H9 (cell line): ENCODE data around the gene RPS19. TPM values are rescaled to one million over a fixed set of nuclear protein-coding genes. Genes with fewer than 3 reads are reported as not detected.

Source experiments
- DNase-seq: peaks from one replicate; pipeline ENCODE4 v3.0.0-alpha.2; 2017
- H2AFZ ChIP-seq: one replicate; pipeline ENCODE4 v1.6.1; 2013; ENCODE audit warnings: mild to moderate bottlenecking, low read length, control low read depth, moderate library complexity
- H2AK5ac ChIP-seq: 2 replicates; pipeline ENCODE4 v1.6.1; 2013; ENCODE audit warnings: low read length, control low read depth, mixed read lengths; ENCODE audit not compliant: insufficient read length
- H2BK120ac ChIP-seq: one replicate; pipeline ENCODE4 v1.6.1; 2013; ENCODE audit warnings: low read depth, mild to moderate bottlenecking, low read length, control low read depth, inconsistent platforms; ENCODE audit not compliant: poor library complexity, severe bottlenecking
- H2BK12ac ChIP-seq: 2 replicates; pipeline ENCODE4 v1.6.1; 2013; ENCODE audit warnings: low read length, control low read depth, mixed read lengths, low read depth; ENCODE audit not compliant: insufficient read length
- H2BK15ac ChIP-seq: 2 replicates; pipeline ENCODE4 v1.6.1; 2013; ENCODE audit warnings: low read depth, low read length, control low read depth
- H2BK20ac ChIP-seq: one replicate; pipeline ENCODE4 v1.6.1; 2013; ENCODE audit warnings: low read depth, mild to moderate bottlenecking, low read length, control low read depth, inconsistent platforms; ENCODE audit not compliant: poor library complexity, severe bottlenecking
- H2BK5ac ChIP-seq: 2 replicates; pipeline ENCODE4 v1.6.1; 2013; ENCODE audit warnings: low read length, control low read depth, mixed read lengths; ENCODE audit not compliant: insufficient read length
- H3K14ac ChIP-seq: 2 replicates; pipeline ENCODE4 v1.6.1; 2013; ENCODE audit warnings: low read length, control low read depth; ENCODE audit not compliant: insufficient read depth
- H3K18ac ChIP-seq: 2 replicates; pipeline ENCODE4 v1.6.1; 2013; ENCODE audit warnings: low read depth, mild to moderate bottlenecking, mixed read lengths, low read length, control low read depth; ENCODE audit not compliant: insufficient read length
- H3K23ac ChIP-seq: 2 replicates; pipeline ENCODE4 v1.6.1; 2013; ENCODE audit warnings: low read length, control low read depth, mixed read lengths, low read depth; ENCODE audit not compliant: insufficient read length
- H3K23me2 ChIP-seq: 2 replicates; pipeline ENCODE4 v1.6.1; 2013; ENCODE audit warnings: low read depth, mild to moderate bottlenecking, mixed read lengths, low read length, control low read depth; ENCODE audit not compliant: insufficient read length, poor library complexity, severe bottlenecking
- H3K27ac ChIP-seq: 2 replicates; pipeline ENCODE4 v1.5.1; 2013; ENCODE audit warnings: low read length, control low read depth, mixed read lengths, low read depth; ENCODE audit not compliant: insufficient read length
- H3K27me3 ChIP-seq: 2 replicates; pipeline ENCODE4 v1.6.1; 2013; ENCODE audit warnings: low read length, control low read depth, inconsistent platforms; ENCODE audit not compliant: insufficient read depth
- H3K4ac ChIP-seq: 2 replicates; pipeline ENCODE4 v1.6.1; 2013; ENCODE audit warnings: low read depth, mild to moderate bottlenecking, control low read depth, inconsistent platforms, low read length, moderate library complexity
- H3K4me1 ChIP-seq: 2 replicates; pipeline ENCODE4 v1.6.1; 2013; ENCODE audit warnings: low read length, control low read depth, inconsistent platforms; ENCODE audit not compliant: insufficient read depth
- H3K4me2 ChIP-seq: 2 replicates; pipeline ENCODE4 v1.6.1; 2013; ENCODE audit warnings: low read length, control low read depth, mixed read lengths; ENCODE audit not compliant: insufficient read length, insufficient read depth
- H3K56ac ChIP-seq: 2 replicates; pipeline ENCODE4 v1.6.1; 2013; ENCODE audit warnings: low read depth, mild to moderate bottlenecking, mixed read lengths, low read length, control low read depth; ENCODE audit not compliant: insufficient read length
- H3K79me1 ChIP-seq: 2 replicates; pipeline ENCODE4 v1.6.1; 2013; ENCODE audit warnings: low read depth, mild to moderate bottlenecking, moderate library complexity, low read length, control low read depth, inconsistent platforms; ENCODE audit not compliant: insufficient read depth, poor library complexity, severe bottlenecking
- H3K79me2 ChIP-seq: 2 replicates; pipeline ENCODE4 v1.6.1; 2013; ENCODE audit warnings: low read length, control low read depth, inconsistent platforms; ENCODE audit not compliant: insufficient read depth
- H3K9ac ChIP-seq: 2 replicates; pipeline ENCODE4 v1.6.1; 2013; ENCODE audit warnings: low read length, control low read depth, mixed read lengths; ENCODE audit not compliant: insufficient read length; ENCODE audit errors: extremely low read depth
- H3K9me3 ChIP-seq: one replicate; pipeline ENCODE4 v1.6.1; 2013; ENCODE audit warnings: low read depth, low read length, inconsistent platforms; ENCODE audit not compliant: control insufficient read depth
- H3T11ph ChIP-seq: one replicate; pipeline ENCODE4 v1.6.1; 2013; ENCODE audit warnings: mild to moderate bottlenecking, low read length, control low read depth, inconsistent platforms
- H4K20me1 ChIP-seq: one replicate; pipeline ENCODE4 v1.6.1; 2013; ENCODE audit not compliant: control insufficient read depth, insufficient read length, insufficient read depth
- H4K5ac ChIP-seq: 2 replicates; pipeline ENCODE4 v1.6.1; 2013; ENCODE audit warnings: low read depth, mild to moderate bottlenecking, mixed read lengths, low read length, control low read depth; ENCODE audit not compliant: insufficient read length
- H4K8ac ChIP-seq: replicated peaks from 2 replicates; pipeline ENCODE4 v1.6.1; 2013; ENCODE audit warnings: low read length, control low read depth, mixed read lengths, low read depth; ENCODE audit not compliant: insufficient read length
- H4K91ac ChIP-seq: 2 replicates; pipeline ENCODE4 v1.6.1; 2013; ENCODE audit warnings: low read depth, mild to moderate bottlenecking, moderate library complexity, mixed read lengths, low read length, control low read depth; ENCODE audit not compliant: insufficient read length
- H3K27ac Mint-ChIP-seq, 3 experiments: 2 replicates in 2 of 3; 3 replicates in 1 of 3; pipeline ENCODE4 v1.8.0; 2020 to 2021; ENCODE audit warnings: mixed read lengths in 3 of 3, mild to moderate bottlenecking in 1 of 3, moderate library complexity in 1 of 3
- H3K27me3 Mint-ChIP-seq: 2 replicates; pipeline ENCODE4 v1.8.0; 2021; ENCODE audit warnings: low read depth, mild to moderate bottlenecking, moderate library complexity, mixed read lengths
- H3K36me3 Mint-ChIP-seq, 3 experiments: 2 replicates in 2 of 3; 3 replicates in 1 of 3; pipeline ENCODE4 v1.8.0; 2020 to 2021; ENCODE audit warnings: low read depth in 3 of 3, mixed read lengths in 3 of 3; ENCODE audit not compliant: insufficient read depth in 1 of 3
- H3K4me1 Mint-ChIP-seq, 2 experiments: 2 replicates each; pipeline ENCODE4 v1.8.0; 2020; ENCODE audit warnings: mixed read lengths in 2 of 2
- H3K4me3 Mint-ChIP-seq, 2 experiments: 2 replicates in 1 of 2; 3 replicates in 1 of 2; pipeline ENCODE4 v1.8.0; 2020 to 2021; ENCODE audit warnings: mild to moderate bottlenecking in 2 of 2, mixed read lengths in 2 of 2, moderate library complexity in 1 of 2
- H3K9me3 Mint-ChIP-seq, 2 experiments: 2 replicates in 1 of 2; 3 replicates in 1 of 2; pipeline ENCODE4 v1.8.0; 2020; ENCODE audit warnings: mild to moderate bottlenecking in 2 of 2, mixed read lengths in 2 of 2, moderate library complexity in 1 of 2
- CTCF ChIP-seq: fragments of 200-600 bp; sonication (generic); conservative IDR thresholded peaks from 3 replicates; pipeline ENCODE4 v1.8.0; 2021; ENCODE audit warnings: antibody characterized with exemption, mild to moderate bottlenecking
- WGBS: extraction: QIAGEN DNeasy Blood & Tissue Kit; methylation state at CpG from one replicate; pipeline ENCODE4 v1.1.7; 2013; ENCODE audit warnings: missing lambda C conversion rate, low lambda C conversion rate, mixed read lengths; ENCODE audit not compliant: insufficient read length; ENCODE audit errors: extremely low coverage; 5-methylcytosine and 5-hydroxymethylcytosine counted together
- total RNA-seq: library from RNA; stranded (reverse); gene quantifications from 2 replicates; pipeline ENCODE4 v1.2.1, GENCODE V29; 2021

The RPS19 gene
- total RNA-seq, 1 experiment from 2014 or later = 3,024 TPM

- no peak overlapping the region for H3K18ac ChIP-seq
- H3K79me2 ChIP-seq = peaks cover 29% of the 10 kb centered on the region
- Mint-ChIP-seq H3K4me3 (peak overlapping the region; percentile 84 to 96), H3K27me3 (peaks cover 8% of the 10 kb centered on the region), H3K27ac (peak overlapping the region; percentile 94 to 99 (median 97)), H3K9me3 (no peaks in the 10 kb centered on the region; a peak in 1 of 5 replicates), H3K4me1 (peaks cover 35 to 44% of the 10 kb centered on the region in 2 experiments), H3K36me3 (peaks cover 48 to 57% (median 55%) of the 10 kb centered on the region in 3 experiments)
- peaks cover 9% of the 10 kb centered on the region for H3K23me2 ChIP-seq
- no peak overlapping the region for H3T11ph ChIP-seq
- no peak overlapping the region for H3K23ac ChIP-seq
- no peak overlapping the region for H2BK12ac ChIP-seq
- H2AFZ ChIP-seq = no peak overlapping the region
- H4K5ac ChIP-seq = no peak overlapping the region
- no peak for TF ChIP-seq CTCF
- no peak for DNase-seq
- no peaks in the 10 kb centered on the region for H3K27me3 ChIP-seq
- H4K20me1 ChIP-seq = no peaks in the 10 kb centered on the region
- H4K91ac ChIP-seq = no peak overlapping the region
- H3K14ac ChIP-seq = no peak overlapping the region
- H3K4ac ChIP-seq = no peak overlapping the region
- no peak overlapping the region for H3K56ac ChIP-seq
- no CpG with 5 or more reads among the region's 9 CpGs for WGBS
- no peak overlapping the region for H2BK15ac ChIP-seq
- peaks cover 17% of the 10 kb centered on the region for H3K79me1 ChIP-seq
- no peaks in the 10 kb centered on the region for H3K9me3 ChIP-seq
- H2AK5ac ChIP-seq = no peak overlapping the region
- peak overlapping the region; percentile 90 for H3K4me2 ChIP-seq
- H2BK20ac ChIP-seq = no peak overlapping the region
- H3K9ac ChIP-seq = peak overlapping the region; percentile 99
- no peak overlapping the region for H4K8ac ChIP-seq
- no peak overlapping the region for H2BK120ac ChIP-seq
- no peak overlapping the region for H3K27ac ChIP-seq
- no peak overlapping the region for H2BK5ac ChIP-seq
- no peaks in the 10 kb centered on the region; the same call in 1 of the 2 replicates for H3K4me1 ChIP-seq
These were observed 1.2 kb downstream of the RPS19 start for GRCh38 chr19:41861116-41861768.
